Activated CD8-positive, alpha-beta T cell treated with anti-CD3 and anti-CD28 coated beads, Interleukin-2, amount 10 ng/mL, durations not matched to agents 7 days and 5 days (primary cell): ENCODE results near the gene SNRPE. TPM values are rescaled to one million over a fixed set of nuclear protein-coding genes. Genes with fewer than 3 reads are reported as not detected.

Experiments used
- ATAC-seq: fragments of 150-1000 bp; cut with Tn5 transposase; one replicate; pipeline ENCODE4 v1.10.0; 2021; ENCODE audit warnings: moderate library complexity
- CTCF ChIA-PET: fragments of 350-600 bp; sonication (Branson Sonifier 250); formaldehyde crosslinking; loops from one replicate; lab custom pipeline; 2021; ENCODE audit warnings: antibody characterized with exemption; lab: Charles Lee
- POLR2A ChIA-PET: fragments of 350-600 bp; sonication (Branson Sonifier 250); formaldehyde crosslinking; loops from one replicate; lab custom pipeline; 2021; ENCODE audit warnings: antibody characterized with exemption; lab: Charles Lee
- DNase-seq: peaks from one replicate; pipeline ENCODE4 v3.0.0-alpha.2; 2020
- H3K27ac Mint-ChIP-seq: one replicate; pipeline ENCODE4 v1.8.0; 2021; ENCODE audit warnings: mild to moderate bottlenecking, mixed read lengths
- H3K27me3 Mint-ChIP-seq: one replicate; pipeline ENCODE4 v1.8.0; 2021; ENCODE audit warnings: low read depth, mixed read lengths
- H3K36me3 Mint-ChIP-seq: one replicate; pipeline ENCODE4 v1.8.0; 2021; ENCODE audit warnings: low read depth, mixed read lengths
- H3K4me1 Mint-ChIP-seq: one replicate; pipeline ENCODE4 v1.8.0; 2021; ENCODE audit warnings: low read depth, mixed read lengths
- H3K4me3 Mint-ChIP-seq: one replicate; pipeline ENCODE4 v1.8.0; 2021; ENCODE audit warnings: mild to moderate bottlenecking, mixed read lengths
- H3K9me3 Mint-ChIP-seq: one replicate; pipeline ENCODE4 v1.8.0; 2022; ENCODE audit warnings: mixed read lengths; ENCODE audit not compliant: insufficient read depth
- total RNA-seq, 2 experiments: library from RNA; stranded (reverse); gene quantifications; one replicate each; pipeline ENCODE4 v1.2.3, GENCODE V29; 2021

Gene SNRPE
- total RNA-seq, 2 experiments from 2014 or later = 187 to 201 TPM

DNA sequence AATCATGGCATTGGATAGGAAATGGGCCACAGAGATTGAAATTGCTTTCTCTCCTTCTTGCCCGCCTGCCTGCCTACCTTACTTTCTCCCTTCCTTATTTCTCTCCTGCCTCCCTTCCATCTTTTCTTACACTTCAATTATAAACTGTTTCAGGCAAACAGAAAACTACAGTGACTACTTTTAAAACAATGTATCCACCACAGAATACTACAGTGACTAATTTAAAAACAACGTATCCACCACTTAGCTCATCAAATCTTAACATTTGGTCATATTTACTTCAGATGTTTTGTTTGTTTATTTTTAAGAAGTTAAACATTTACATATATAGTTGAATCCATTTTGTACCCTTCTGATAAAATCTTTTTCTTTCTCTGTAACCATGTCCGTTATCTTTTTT is 54.4 kb downstream of the SNRPE start:
- no peak for ATAC-seq
- Mint-ChIP-seq H3K36me3 (no peaks in the 10 kb centered on the region), H3K9me3 (no peaks in the 10 kb centered on the region), H3K27ac (no peak overlapping the region), H3K27me3 (peaks cover 8% of the 10 kb centered on the region), H3K4me3 (no peak overlapping the region), H3K4me1 (no peaks in the 10 kb centered on the region)
- CTCF ChIA-PET = no interaction called here
- no peak for DNase-seq
- POLR2A ChIA-PET = no interaction called here

DNA sequence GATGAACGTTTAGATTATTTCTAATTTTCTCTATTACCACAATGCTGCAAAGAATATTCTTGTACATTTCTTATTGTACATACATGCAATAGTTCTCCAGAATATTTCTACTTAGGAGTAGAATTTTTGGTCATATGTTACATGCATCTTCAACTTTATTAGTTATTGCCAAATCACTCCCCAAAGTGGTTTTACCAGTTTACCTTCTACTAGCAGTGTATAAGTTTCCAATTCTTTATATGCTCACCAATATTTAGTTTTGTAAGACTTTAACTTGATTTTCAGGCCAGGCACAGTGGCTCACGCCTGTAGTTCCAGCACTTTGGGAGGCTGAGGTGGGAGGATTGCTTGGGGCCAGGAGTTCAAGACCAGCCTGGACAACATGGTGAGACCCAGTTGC is 55.4 kb downstream of the SNRPE start:
- DNase-seq = no peak
- ChIA-PET POLR2A (no interaction called here), CTCF (no interaction called here)
- peaks cover 8% of the 10 kb centered on the region for H3K27me3 Mint-ChIP-seq
- H3K36me3 Mint-ChIP-seq = no peaks in the 10 kb centered on the region
- no peak overlapping the region for H3K4me3 Mint-ChIP-seq
- H3K27ac Mint-ChIP-seq = no peak overlapping the region
- no peaks in the 10 kb centered on the region for H3K4me1 Mint-ChIP-seq
- ATAC-seq = no peak
- H3K9me3 Mint-ChIP-seq = no peaks in the 10 kb centered on the region

Other genes starting within 250 kb of the SNRPE start
- gene ATP2B4, start 234.8 kb upstream of the SNRPE start, total RNA-seq = 10 to 100 TPM; 65.0 to 65.1 TPM
- gene LAX1, start 96.4 kb upstream of the SNRPE start, total RNA-seq = 10 to 100 TPM; 14.5 to 15.5 TPM
- 10 to 100 TPM; 16.3 to 18.4 TPM for gene ZBED6, start 66.0 kb upstream of the SNRPE start, total RNA-seq
- 10 to 100 TPM; 79.0 to 84.0 TPM for gene ZC3H11A, start 66.0 kb upstream of the SNRPE start, total RNA-seq
- gene SOX13, start 211.5 kb downstream of the SNRPE start, total RNA-seq = 1 to 10 TPM in 1 of 2 experiments, under 1 TPM in 1; 0.37 to 1.2 TPM